ENCODE results near the gene ABLIM1. TPM values are rescaled to one million over a fixed set of nuclear protein-coding genes. Genes with fewer than 3 reads are reported as not detected.

Gene ABLIM1
- total RNA-seq, 4 donors from 2014 or later = 41.2 to 128 (median 97.3) TPM

- no peak overlapping the region for H3K27ac ChIP-seq
- intact Hi-C loops (cut with DNase I; ENCODE audit: low total_unique reads) = no loop called here
- H3K4me3 ChIP-seq = no peak overlapping the region
- DNase-seq = no peak
- H3K36me3 ChIP-seq = no peaks in the 10 kb centered on the region
- no peaks in the 10 kb centered on the region for H3K27me3 ChIP-seq
- no peaks in the 10 kb centered on the region for H3K9me3 ChIP-seq
- H3K4me1 ChIP-seq = no peaks in the 10 kb centered on the region
- TF ChIP-seq CTCF (IDR thresholded peaks at IDR 0.05) (no peak), POLR2A (IDR thresholded peaks at IDR 0.05) (no peak)
Observed at GRCh38 chr10:114691442-114691941, 33.4 kb upstream of the ABLIM1 start.

DNA sequence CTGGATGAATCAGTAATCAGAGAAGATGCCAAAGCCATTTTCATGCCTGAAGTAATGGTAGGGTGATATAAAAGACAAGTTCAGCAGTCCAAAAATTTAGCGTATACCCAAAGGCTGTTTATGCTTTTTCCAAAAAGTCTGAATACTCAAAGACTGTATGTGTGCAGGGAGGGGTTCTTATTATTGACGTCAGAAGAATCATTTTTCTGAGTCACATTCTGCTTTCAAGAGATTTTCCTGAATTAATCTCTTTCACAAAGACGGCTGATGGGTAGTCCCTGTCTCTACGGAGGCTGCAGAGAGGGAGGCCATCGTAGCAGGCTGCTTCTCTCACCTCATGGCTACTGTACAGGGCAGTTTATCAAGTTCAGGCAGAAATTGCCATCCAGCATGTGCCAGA lies 30.7 kb upstream of the ABLIM1 start:
- Histone ChIP-seq H3K4me1 (peaks cover 0 to 7% of the 10 kb centered on the region in 2 donors), H3K36me3 (no peaks in the 10 kb centered on the region), H3K4me3 (no peak overlapping the region), H3K27me3 (no peaks in the 10 kb centered on the region), H3K27ac (no peak overlapping the region), H3K9me3 (no peaks in the 10 kb centered on the region)
- intact Hi-C loops (cut with DNase I; ENCODE audit: low total_unique reads) = no loop called here
- DNase-seq = no peak
- TF ChIP-seq POLR2A (IDR thresholded peaks at IDR 0.05) (no peak), CTCF (IDR thresholded peaks at IDR 0.05) (no peak)

GRCh38 chr10:114687459-114687858 lies 29.4 kb upstream of the ABLIM1 start:
- Histone ChIP-seq H3K36me3 (no peaks in the 10 kb centered on the region), H3K27me3 (no peaks in the 10 kb centered on the region), H3K4me3 (no peak overlapping the region), H3K4me1 (peaks cover 0 to 7% of the 10 kb centered on the region in 2 donors), H3K9me3 (no peaks in the 10 kb centered on the region), H3K27ac (peak overlapping the region; percentile 43 to 84)
- intact Hi-C loops (cut with DNase I; ENCODE audit: low total_unique reads) = no loop called here
- DNase-seq = no peak
- no peak for TF ChIP-seq CTCF (IDR thresholded peaks at IDR 0.05)
- no peak for TF ChIP-seq POLR2A (IDR thresholded peaks at IDR 0.05)

GRCh38 chr10:114686013-114686412 lies 27.9 kb upstream of the ABLIM1 start:
- Histone ChIP-seq H3K27me3 (no peaks in the 10 kb centered on the region), H3K36me3 (no peaks in the 10 kb centered on the region), H3K4me1 (peaks cover 0 to 7% of the 10 kb centered on the region in 2 donors), H3K9me3 (no peaks in the 10 kb centered on the region), H3K4me3 (no peak overlapping the region), H3K27ac (peak overlapping the region; percentile 84)
- TF ChIP-seq POLR2A (IDR thresholded peaks at IDR 0.05) (no peak), CTCF (IDR thresholded peaks at IDR 0.05) (no peak)
- intact Hi-C loops (cut with DNase I; ENCODE audit: low total_unique reads) = no loop called here
- DNase-seq = no peak

- no peak for DNase-seq
- no peaks in the 10 kb centered on the region for H3K9me3 ChIP-seq
- TF ChIP-seq CTCF (IDR thresholded peaks at IDR 0.05) (no peak), POLR2A (IDR thresholded peaks at IDR 0.05) (no peak)
- H3K4me3 ChIP-seq = no peak overlapping the region
- no peaks in the 10 kb centered on the region for H3K36me3 ChIP-seq
- H3K4me1 ChIP-seq = peaks cover 0 to 7% of the 10 kb centered on the region in 2 donors
- intact Hi-C loops (cut with DNase I; ENCODE audit: low total_unique reads) = no loop called here
- no peaks in the 10 kb centered on the region for H3K27me3 ChIP-seq
- peak overlapping the region; percentile 84 for H3K27ac ChIP-seq
Observed at GRCh38 chr10:114685456-114685855, 27.4 kb upstream of the ABLIM1 start.
